ENCODE measurements around the gene IGFLR1. TPM values are rescaled to one million over a fixed set of nuclear protein-coding genes. Genes with fewer than 3 reads are reported as not detected.

IGFLR1 gene
- total and polyA plus RNA-seq, 2 of the 4 experiments (the other 2 are of a cell fraction) = 0.72 to 2.7 TPM

DNA sequence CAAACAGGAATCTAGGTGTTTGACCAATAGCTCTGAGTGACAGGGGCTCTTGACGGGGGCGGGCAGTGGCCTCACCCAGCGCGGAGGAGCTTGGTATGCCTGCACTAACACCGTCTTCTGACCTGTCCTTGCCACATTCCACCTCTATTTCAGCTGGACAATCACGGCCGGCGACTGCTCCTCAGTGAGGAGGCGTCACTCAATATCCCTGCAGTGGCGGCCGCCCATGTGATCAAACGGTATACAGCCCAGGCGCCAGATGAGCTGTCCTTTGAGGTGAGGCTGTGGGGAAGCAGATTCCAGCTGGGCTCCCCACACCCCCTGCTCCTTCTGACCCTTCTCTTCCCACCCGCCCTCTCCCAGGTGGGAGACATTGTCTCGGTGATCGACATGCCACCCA is 37.8 kb upstream of the IGFLR1 start:
- H3K4ac ChIP-seq (ENCODE audit: low read depth, low read length) = no peak overlapping the region
- intact Hi-C loops (cut with micrococcal nuclease) (no loop called here), in situ Hi-C loops (cut with MboI; ENCODE audit: low sequenced_read_pairs) (no loop called here), dilution Hi-C loops (cut with HindIII; ENCODE audit: low sequenced_read_pairs, unreplicated experiment) (no loop called here)
- no peak overlapping the region for H2AK9ac ChIP-seq (replicated peaks; ENCODE audit: low read depth, low read length, poor library complexity)
- H3K27me3 ChIP-seq (ENCODE audit: control insufficient read depth, insufficient read depth, low read length) = no peaks in the 10 kb centered on the region
- H2BK120ac ChIP-seq (ENCODE audit: low read depth, low read length) = no peak overlapping the region
- ChIA-PET POLR2A (ENCODE audit: unreplicated experiment) (no interaction called here), CTCF (no interaction called here)
- H3K9ac ChIP-seq (ENCODE audit: low read depth, low read length) = no peak overlapping the region
- H2AK5ac ChIP-seq (ENCODE audit: low read depth, low read length) = no peak overlapping the region
- no peak overlapping the region for H3K4me2 ChIP-seq (ENCODE audit: low read depth, low read length)
- no peak for ATAC-seq (ENCODE audit: low read depth)
- peaks cover 6% of the 10 kb centered on the region for H3K4me1 ChIP-seq (ENCODE audit: control insufficient read depth, insufficient read depth, low read length)
- H3K18ac ChIP-seq (ENCODE audit: low read depth, low read length) = no peak overlapping the region
- H3K23ac ChIP-seq (ENCODE audit: low read depth, low read length) = no peak overlapping the region
- H3K4me3 ChIP-seq (ENCODE audit: insufficient read depth, low read depth, low read length) = no peak overlapping the region
- H2BK20ac ChIP-seq (ENCODE audit: low read depth, low read length) = no peak overlapping the region
- H2BK5ac ChIP-seq (ENCODE audit: low read depth, low read length, poor library complexity, severe bottlenecking) = no peak overlapping the region
- no peak for DNase-seq
- H4K5ac ChIP-seq (ENCODE audit: low read depth, low read length) = no peak overlapping the region
- H3K36me3 ChIP-seq (ENCODE audit: control insufficient read depth, insufficient read depth, low read length) = peaks cover 16% of the 10 kb centered on the region
- H3K27ac ChIP-seq (ENCODE audit: insufficient read depth, low read length) = no peak overlapping the region
- peaks cover 7 to 18% of the 10 kb centered on the region in 2 experiments for H3K79me1 ChIP-seq (ENCODE audit: low read depth in 1 of 2, low read length in 2 of 2)
- H4K20me1 ChIP-seq (ENCODE audit: insufficient read depth, low read length) = no peaks in the 10 kb centered on the region
- no peak overlapping the region for H4K8ac ChIP-seq (ENCODE audit: low read depth in 2 of 2, low read length in 2 of 2)
- no peak overlapping the region for H3K14ac ChIP-seq (replicated peaks; ENCODE audit: low read depth, low read length)
- no peak overlapping the region for H3K56ac ChIP-seq (ENCODE audit: extremely low read depth, insufficient read depth, low read length)
- TF ChIP-seq POLR2A (IDR thresholded peaks at IDR 0.05; ENCODE audit: low read depth, low read length) = no peak
- TF ChIP-seq, protein P1, sequence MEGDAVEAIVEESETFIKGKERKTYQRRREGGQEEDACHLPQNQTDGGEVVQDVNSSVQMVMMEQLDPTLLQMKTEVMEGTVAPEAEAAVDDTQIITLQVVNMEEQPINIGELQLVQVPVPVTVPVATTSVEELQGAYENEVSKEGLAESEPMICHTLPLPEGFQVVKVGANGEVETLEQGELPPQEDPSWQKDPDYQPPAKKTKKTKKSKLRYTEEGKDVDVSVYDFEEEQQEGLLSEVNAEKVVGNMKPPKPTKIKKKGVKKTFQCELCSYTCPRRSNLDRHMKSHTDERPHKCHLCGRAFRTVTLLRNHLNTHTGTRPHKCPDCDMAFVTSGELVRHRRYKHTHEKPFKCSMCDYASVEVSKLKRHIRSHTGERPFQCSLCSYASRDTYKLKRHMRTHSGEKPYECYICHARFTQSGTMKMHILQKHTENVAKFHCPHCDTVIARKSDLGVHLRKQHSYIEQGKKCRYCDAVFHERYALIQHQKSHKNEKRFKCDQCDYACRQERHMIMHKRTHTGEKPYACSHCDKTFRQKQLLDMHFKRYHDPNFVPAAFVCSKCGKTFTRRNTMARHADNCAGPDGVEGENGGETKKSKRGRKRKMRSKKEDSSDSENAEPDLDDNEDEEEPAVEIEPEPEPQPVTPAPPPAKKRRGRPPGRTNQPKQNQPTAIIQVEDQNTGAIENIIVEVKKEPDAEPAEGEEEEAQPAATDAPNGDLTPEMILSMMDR (conservative IDR thresholded peaks at IDR 0.05; ENCODE audit: low read depth, low read length) = no peak
- TF ChIP-seq CEBPB (IDR thresholded peaks at IDR 0.05; ENCODE audit: low read depth, low read length) = no peak
- TF ChIP-seq MAFK (IDR thresholded peaks at IDR 0.05; ENCODE audit: low read depth, low read length) = no peak
- TF ChIP-seq MAZ (IDR thresholded peaks at IDR 0.05; ENCODE audit: borderline replicate concordance, low read depth, low read length) = no peak
- no peak for TF ChIP-seq NFE2L2 (IDR thresholded peaks at IDR 0.05; ENCODE audit: low read depth, low read length)
- TF ChIP-seq FOS (IDR thresholded peaks at IDR 0.05; ENCODE audit: low read depth, low read length) = no peak
- TF ChIP-seq, protein P2, sequence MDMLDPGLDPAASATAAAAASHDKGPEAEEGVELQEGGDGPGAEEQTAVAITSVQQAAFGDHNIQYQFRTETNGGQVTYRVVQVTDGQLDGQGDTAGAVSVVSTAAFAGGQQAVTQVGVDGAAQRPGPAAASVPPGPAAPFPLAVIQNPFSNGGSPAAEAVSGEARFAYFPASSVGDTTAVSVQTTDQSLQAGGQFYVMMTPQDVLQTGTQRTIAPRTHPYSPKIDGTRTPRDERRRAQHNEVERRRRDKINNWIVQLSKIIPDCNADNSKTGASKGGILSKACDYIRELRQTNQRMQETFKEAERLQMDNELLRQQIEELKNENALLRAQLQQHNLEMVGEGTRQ (IDR thresholded peaks at IDR 0.05; ENCODE audit: low read depth, low read length) = no peak
- no peak for TF ChIP-seq RCOR1 (IDR thresholded peaks at IDR 0.05; ENCODE audit: insufficient replicate concordance, low read length)
- TF ChIP-seq, protein P3, sequence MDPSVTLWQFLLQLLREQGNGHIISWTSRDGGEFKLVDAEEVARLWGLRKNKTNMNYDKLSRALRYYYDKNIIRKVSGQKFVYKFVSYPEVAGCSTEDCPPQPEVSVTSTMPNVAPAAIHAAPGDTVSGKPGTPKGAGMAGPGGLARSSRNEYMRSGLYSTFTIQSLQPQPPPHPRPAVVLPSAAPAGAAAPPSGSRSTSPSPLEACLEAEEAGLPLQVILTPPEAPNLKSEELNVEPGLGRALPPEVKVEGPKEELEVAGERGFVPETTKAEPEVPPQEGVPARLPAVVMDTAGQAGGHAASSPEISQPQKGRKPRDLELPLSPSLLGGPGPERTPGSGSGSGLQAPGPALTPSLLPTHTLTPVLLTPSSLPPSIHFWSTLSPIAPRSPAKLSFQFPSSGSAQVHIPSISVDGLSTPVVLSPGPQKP (IDR thresholded peaks at IDR 0.05; ENCODE audit: borderline replicate concordance, low read depth, low read length) = no peak
- no peak for TF ChIP-seq CHD1 (IDR thresholded peaks at IDR 0.05; ENCODE audit: low read depth, low read length)
- no peak for TF ChIP-seq SMC3 (IDR thresholded peaks at IDR 0.05; ENCODE audit: low read depth, low read length)
- TF ChIP-seq MXI1 (IDR thresholded peaks at IDR 0.05; ENCODE audit: borderline replicate concordance, low read depth, low read length) = no peak
- no peak for TF ChIP-seq RFX5 (IDR thresholded peaks at IDR 0.05; ENCODE audit: low read depth, low read length)
- TF ChIP-seq RAD21 (IDR thresholded peaks at IDR 0.05; ENCODE audit: low read length) = no peak
- TF ChIP-seq BHLHE40 (IDR thresholded peaks at IDR 0.05; ENCODE audit: low read depth, low read length) = no peak
- H3K9me3 ChIP-seq (ENCODE audit: control insufficient read depth, insufficient read depth, low read length) = no peaks in the 10 kb centered on the region
- H2AFZ ChIP-seq (replicated peaks; ENCODE audit: low read length, poor library complexity) = no peak overlapping the region
- no TSS peak for BruUV-seq (replicated peaks)
- no peak overlapping the region for H2BK15ac ChIP-seq (ENCODE audit: low read depth, low read length)
- H4K91ac ChIP-seq (ENCODE audit: insufficient read depth, low read depth, low read length) = no peak overlapping the region
- peaks cover 6% of the 10 kb centered on the region; the same call in 1 of the 2 replicates for H3K9me1 ChIP-seq (ENCODE audit: insufficient read depth, low read length)
- 100% methylated on average over 4 of the region's 16 CpGs; no CpG with 5 or more reads in 1 of the 2 experiments for WGBS, 2 experiments (ENCODE audit: extremely low coverage in 2 of 2, insufficient read length in 1 of 2)
